GM19438 (cell line): ENCODE results near the gene PKDREJ.

Experiments
- ATAC-seq: cut with Tn5 transposase; IDR thresholded peaks from one replicate; pipeline ENCODE4 v1.9.1; 2021; ENCODE audit warnings: low read depth; ENCODE audit not compliant: unreplicated experiment

PKDREJ gene

DNA sequence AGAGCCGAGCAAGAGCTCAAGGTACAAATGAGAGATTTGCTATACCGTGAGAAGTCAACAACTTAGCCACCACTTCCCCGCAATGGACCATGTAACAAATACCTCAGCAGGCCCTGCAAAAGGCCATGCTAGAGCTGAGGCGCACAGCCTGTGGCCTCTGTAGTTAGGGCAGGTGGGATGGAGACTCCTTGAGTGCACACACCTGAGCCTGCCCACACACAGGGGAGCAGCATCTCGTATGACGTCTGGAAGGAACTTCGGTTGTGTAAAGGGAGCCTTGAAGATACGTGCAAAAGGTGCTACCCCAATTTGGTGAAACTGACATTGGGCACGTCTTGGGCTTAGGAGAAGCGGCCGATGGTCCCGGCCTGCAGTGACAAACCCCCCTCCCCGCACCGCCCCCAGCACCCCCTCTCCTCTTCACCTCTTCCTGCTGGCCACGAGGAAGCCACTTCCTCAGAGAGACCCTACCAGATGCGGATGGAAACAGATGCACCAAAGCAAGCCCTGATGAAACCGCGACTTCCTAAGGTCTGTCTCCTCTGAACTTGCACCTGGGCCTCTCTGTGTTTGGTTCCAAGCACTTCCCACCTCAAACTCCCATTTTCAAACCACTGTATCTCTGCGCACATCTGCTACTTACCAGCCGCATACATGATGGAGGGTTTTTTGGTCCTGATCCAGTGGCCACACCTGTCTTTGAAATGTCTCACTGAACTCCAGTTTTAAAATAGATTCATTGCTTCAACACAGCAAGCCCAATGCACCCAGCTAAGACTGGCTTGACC lies 23.7 kb downstream of the PKDREJ start:
- ATAC-seq: no peak

GRCh38 chr22:46238541-46238940 lies 24.6 kb downstream of the PKDREJ start:
- ATAC-seq: no peak

DNA sequence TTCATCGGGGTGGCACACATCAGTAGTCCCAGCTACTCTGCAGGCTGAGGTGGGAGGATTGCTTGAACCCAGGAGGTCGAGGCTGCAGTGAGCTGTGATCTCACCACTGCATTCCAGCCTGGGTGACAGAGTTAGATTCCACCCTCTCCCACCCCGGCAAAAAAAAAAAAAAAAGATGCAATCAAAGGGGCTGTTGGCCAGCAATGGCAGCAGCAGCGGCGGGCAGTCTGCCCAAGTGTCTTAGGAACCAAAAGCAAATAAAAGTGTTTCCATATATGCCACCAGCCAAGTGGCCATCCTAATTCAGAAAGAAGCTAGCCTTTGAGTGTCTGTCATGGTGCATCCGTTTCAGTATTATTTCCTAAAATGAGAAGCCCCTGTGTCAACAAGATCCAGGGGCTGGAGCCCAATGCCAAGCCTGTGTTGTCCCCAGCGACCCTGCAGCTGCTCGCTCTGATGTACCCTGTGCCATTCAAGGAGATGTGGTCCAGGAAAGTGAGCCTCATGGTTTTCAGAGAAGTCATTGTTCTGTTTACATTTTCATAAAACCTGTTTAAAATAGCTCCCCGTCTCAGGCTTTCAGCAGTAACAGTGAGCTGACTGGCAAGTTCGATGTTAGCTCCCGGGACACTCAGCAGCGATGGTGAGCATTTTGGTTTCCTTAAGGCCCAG lies 25.6 kb downstream of the PKDREJ start:
- no peak for ATAC-seq

GRCh38 chr22:46234969-46235368 lies 28.2 kb downstream of the PKDREJ start:
- ATAC-seq: no peak

DNA sequence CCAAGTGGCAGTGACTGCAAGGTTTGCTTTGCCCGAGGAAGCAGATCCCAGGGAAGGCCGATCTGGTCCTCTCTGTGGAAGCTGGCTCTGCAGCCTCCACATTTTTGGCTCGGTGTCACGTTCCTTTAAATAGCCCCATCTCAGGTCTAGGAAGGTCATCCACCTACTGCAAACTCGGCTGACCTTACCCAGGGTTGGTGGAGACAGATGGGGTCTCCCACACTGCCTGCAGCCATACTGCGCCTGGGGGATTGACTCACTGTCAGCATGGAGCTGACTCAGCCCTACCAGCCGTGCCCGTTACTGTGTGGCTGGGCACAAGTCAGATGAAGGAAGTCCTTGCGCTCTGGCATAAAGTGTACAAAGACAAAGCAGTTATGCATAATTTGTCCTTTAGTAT lies 29.9 kb downstream of the PKDREJ start:
- no peak for ATAC-seq

GRCh38 chr22:46230262-46230901 lies 32.8 kb downstream of the PKDREJ start:
- ATAC-seq: no peak

DNA sequence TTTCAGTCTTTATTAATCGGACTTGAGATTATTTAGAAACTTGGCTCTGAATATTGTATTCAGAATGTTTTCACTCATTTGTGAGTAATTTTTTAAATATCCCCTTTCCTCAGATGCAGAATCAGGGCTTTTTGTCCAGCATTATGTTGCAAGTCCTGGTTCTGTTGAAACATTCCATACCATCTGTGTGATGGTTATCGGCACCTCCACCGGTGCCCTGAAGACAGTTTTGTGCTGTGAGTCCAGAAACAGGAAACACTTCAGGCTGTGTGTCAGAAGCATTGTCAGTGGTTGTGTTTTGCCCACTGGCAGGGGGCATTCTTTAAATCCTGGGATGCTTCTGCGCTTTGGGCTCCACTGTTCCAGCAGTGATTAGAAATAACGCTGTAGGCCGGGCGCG lies 33.4 kb downstream of the PKDREJ start:
- ATAC-seq: no peak

GRCh38 chr22:46226577-46226976 lies 36.6 kb downstream of the PKDREJ start:
- ATAC-seq: no peak

DNA sequence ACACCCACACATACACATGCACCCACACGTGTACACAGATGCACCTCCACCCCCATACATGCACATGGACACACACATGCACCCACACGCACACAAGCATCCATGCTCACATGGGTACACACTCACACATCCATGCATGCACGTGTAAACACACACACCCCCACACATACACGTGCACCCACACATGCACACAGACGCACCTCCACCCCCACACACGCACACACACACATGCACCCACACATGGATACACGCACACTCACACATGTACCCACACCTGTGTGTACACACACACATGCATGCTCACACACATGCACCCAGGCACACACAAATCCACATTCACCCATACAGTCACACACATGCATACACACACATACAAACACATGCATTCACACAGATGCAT lies 37.5 kb downstream of the PKDREJ start:
- ATAC-seq: no peak

DNA sequence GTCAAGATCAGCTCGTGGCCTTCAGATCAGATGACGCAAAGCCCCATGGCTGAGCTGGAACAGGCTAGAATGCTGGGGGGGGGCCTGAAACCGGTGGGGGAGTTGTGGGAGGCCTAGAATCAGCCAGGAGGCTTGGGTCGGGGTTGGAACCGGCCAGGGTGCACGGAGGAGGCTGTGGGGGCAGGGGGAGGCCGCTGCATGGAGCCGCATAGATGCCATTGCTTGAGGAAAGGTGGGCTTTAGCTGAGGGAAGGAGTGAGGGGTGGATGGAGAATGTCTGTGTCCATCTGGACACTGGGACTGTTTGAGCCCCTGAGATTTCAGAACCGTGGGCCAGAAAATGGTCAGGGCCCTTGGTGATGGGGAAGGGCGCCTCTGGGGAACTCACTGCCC lies 38.2 kb downstream of the PKDREJ start:
- no peak for ATAC-seq

GRCh38 chr22:46224044-46224897 lies 38.9 kb downstream of the PKDREJ start:
- no peak for ATAC-seq

DNA sequence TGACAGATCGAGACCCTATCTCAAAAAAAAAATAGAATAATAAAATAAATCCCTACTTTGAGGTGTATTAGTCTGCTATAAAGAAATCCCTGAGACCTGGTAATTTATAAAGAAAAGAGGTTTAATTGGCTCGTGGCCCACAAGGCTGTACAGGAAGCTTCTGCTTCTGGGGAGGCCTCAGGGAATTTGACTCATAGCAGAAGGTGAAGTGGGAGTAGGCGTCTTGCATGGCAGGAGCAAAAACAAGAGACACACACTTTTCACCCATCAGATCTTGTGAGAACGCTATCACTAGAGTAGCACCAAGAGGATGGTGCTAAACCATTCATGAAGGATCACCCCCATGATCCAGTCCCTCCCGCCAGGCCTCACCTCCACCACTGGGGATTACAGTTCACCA lies 42.2 kb downstream of the PKDREJ start:
- no peak for ATAC-seq

DNA sequence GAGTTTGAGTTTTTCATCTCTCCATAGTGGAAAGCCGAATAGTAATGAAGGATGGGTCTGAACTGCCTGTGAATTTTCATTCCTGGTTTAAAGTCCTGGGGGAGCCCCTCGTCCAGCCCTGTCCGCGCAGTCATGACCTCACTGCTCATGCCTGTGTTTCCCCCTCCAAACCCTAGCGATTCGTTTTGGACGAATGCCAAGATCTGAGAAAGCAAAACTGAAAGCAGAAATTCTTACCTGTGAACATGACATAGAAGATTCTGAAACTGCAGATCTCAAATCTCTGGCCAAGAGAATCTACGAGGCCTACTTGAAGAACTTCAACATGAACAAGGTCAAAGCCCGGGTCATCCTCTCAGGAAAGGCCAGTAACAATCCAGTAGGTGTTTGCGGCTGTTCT lies 43.5 kb downstream of the PKDREJ start:
- ATAC-seq: no peak

GRCh38 chr22:46214616-46215015 lies 48.5 kb downstream of the PKDREJ start:
- no peak for ATAC-seq

- no peak for ATAC-seq
Measured at GRCh38 chr22:46214149-46214548, 49.0 kb downstream of the PKDREJ start.

DNA sequence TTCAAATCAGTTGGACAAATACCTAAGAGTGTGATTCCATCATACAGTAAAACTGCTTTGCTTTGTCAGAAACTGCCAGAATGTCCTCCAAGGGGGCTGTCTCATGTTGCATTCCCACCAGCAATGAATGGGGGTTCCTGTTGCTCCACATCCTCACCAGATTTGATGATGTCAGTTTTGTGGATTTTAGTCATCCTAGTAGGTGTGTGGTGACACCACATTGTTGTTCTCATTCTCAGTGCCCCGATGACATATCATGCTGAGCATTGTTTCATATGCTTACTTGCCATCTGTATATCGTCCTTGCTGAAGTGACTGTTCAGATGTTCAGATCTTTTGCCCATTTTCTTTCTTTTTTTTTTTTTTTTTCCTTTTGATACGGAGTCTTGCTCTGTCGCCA lies 50.1 kb downstream of the PKDREJ start:
- no peak for ATAC-seq

- ATAC-seq: no peak
Measured at GRCh38 chr22:46212195-46212594, 50.9 kb downstream of the PKDREJ start.

GRCh38 chr22:46209262-46209661 lies 53.9 kb downstream of the PKDREJ start:
- no peak for ATAC-seq
